ENCODE data around the gene IGFLR1. TPM values are rescaled to one million over a fixed set of nuclear protein-coding genes. Genes with fewer than 3 reads are reported as not detected.

IGFLR1 gene
- total RNA-seq, 1 experiment from 2014 or later: 9.9 TPM

DNA sequence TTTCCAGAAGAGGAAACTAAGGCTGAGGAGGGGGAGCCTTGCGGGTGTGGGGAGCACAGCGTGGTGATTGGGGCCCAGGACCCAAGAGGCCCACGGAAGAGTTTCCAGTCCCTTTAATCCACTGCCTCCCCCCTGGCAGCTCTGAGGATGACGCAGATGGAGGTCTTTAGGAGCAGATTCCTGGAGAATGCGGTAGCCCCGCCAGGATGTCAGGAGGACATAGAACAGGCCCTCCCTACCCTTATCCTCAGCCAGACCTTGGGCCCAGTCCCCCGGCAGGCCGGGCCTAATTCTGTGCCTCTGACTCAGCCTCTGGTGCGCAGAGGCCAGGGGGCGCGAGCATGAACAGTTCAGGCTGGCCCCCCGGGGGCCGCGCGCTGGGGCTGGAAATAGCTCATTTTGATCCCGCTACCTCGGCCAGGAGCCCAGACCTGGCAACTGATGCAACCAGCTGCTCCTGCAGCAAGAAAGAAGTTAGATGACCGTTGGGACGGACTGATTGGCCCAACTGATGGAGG, 15.0 kb upstream of the IGFLR1 start:
- no peaks in the 10 kb centered on the region for H3K9me3 Mint-ChIP-seq
- H3K27ac Mint-ChIP-seq: peak overlapping the region; percentile 82
- peak; percentile 6 for ATAC-seq
- no peak for DNase-seq (ENCODE audit: low spot score)
- H3K36me3 Mint-ChIP-seq: peaks cover 10% of the 10 kb centered on the region
- peak overlapping the region; percentile 94 for H3K4me3 Mint-ChIP-seq
- POLR2A ChIA-PET: interaction anchor here (1.0 to 2.5 kb wide), 4 partner anchors 9 to 27 kb away, joined by 4 to 13 read pairs (median 8); partner anchors contain the start of genes LIN37, PSENEN and U2AF1L4
- H3K4me1 Mint-ChIP-seq: peaks cover 16% of the 10 kb centered on the region
- H3K27me3 Mint-ChIP-seq (ENCODE audit: low read depth): peaks cover 23% of the 10 kb centered on the region
- CTCF ChIA-PET: interaction anchor here (0.6 to 2.9 kb wide), 6 partner anchors 9 to 29 kb away, joined by 3 to 13 read pairs (median 4); partner anchors contain the start of genes LIN37, PSENEN and U2AF1L4
- TF ChIP-seq ZNF416 (CRISPR knock-in tag; IDR thresholded peaks at IDR 0.05): no peak

DNA sequence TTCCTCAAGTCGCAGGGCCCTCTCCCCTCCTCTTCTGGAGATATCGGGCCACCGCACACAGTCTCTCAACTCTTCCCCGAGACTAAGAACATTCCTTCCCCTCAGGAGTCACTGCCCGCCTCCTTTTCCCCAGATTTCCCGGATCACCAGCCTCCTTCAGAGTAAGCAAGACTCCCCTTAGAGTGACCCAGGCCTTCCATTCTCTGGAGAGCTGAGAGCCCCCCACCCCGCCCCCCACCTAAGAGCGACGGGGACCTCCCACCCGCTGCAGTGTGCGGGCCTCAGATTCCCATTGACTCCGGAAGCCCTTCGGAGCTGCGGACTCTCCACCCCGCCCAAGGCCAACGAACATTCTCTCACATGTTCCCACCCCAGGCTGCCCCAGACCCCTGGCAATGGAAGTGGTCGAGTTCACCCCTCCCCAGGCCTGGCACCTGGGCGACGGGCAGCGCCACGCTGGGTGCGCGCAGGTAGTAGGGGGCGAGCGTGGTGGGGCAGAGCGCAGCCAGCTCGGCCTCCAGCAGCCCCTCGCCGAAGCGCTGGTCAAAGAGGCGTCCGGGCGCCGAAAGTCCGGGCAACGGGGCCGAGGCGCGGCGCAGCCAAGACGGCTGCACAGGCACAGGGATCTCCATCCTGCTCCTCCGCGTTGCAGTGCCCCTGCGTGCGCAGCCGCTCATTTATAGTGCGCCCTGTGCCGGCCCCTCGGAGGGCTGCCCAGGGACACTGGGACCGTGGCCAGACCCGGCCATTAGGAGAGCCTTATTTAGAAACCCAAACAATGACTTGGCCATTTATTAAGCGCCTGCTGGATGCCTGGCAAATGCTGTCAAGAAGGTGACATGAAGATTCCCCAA, 14.4 kb upstream of the IGFLR1 start, which contains the start of gene HSPB6:
TSS of gene HSPB6 (minus strand) at position 653 of the 854 bp plus-strand sequence. CDS start at position 632, 21 bp downstream.
- Mint-ChIP-seq H3K4me1 (peaks cover 16% of the 10 kb centered on the region), H3K27me3 (ENCODE audit: low read depth) (peaks cover 23% of the 10 kb centered on the region), H3K27ac (peak within 1 kb of the TSS; percentile 82), H3K4me3 (peak within 1 kb of the TSS; percentile 94), H3K36me3 (peaks cover 5% of the 10 kb centered on the region; the same call in 1 of the 2 replicates), H3K9me3 (no peaks in the 10 kb centered on the region)
- ChIA-PET CTCF (interaction anchor here (0.6 to 2.9 kb wide), 11 partner anchors 8 to 298 kb away, joined by 3 to 13 read pairs (median 3); partner anchors contain the start of genes LIN37, PSENEN, U2AF1L4 and WDR62), POLR2A (interaction anchor here (1.0 to 2.5 kb wide), 4 partner anchors 8 to 28 kb away, joined by 4 to 13 read pairs (median 8); partner anchors contain the start of genes LIN37, PSENEN and U2AF1L4)
- ATAC-seq (peak; percentile 2; the same call in 1 of the 2 replicates), DNase-seq (ENCODE audit: low spot score) (peak; percentile 57)
- TF ChIP-seq FOXP1 (CRISPR knock-in tag; IDR thresholded peaks at IDR 0.05; ENCODE audit: borderline replicate concordance) (0 out of 2 replicates have a peak, but pooled peaks have one; percentile 18), MYBL2 (CRISPR knock-in tag; IDR thresholded peaks at IDR 0.05) (no peak)

- Mint-ChIP-seq H3K36me3 (peaks cover 1% of the 10 kb centered on the region; the same call in 1 of the 2 replicates), H3K4me1 (peaks cover 16% of the 10 kb centered on the region), H3K27me3 (ENCODE audit: low read depth) (peaks cover 23% of the 10 kb centered on the region), H3K9me3 (no peaks in the 10 kb centered on the region), H3K4me3 (peak overlapping the region; percentile 94), H3K27ac (no peak overlapping the region)
- peak; percentile 67; the same call in 1 of the 2 replicates for TF ChIP-seq ZNF138 (CRISPR knock-in tag; conservative IDR thresholded peaks at IDR 0.05)
- peak; percentile 66; the same call in 1 of the 2 replicates for TF ChIP-seq FOXP1 (CRISPR knock-in tag; IDR thresholded peaks at IDR 0.05; ENCODE audit: borderline replicate concordance)
- TF ChIP-seq TEAD4 (CRISPR knock-in tag; IDR thresholded peaks at IDR 0.05): no peak
- TF ChIP-seq, protein P1, sequence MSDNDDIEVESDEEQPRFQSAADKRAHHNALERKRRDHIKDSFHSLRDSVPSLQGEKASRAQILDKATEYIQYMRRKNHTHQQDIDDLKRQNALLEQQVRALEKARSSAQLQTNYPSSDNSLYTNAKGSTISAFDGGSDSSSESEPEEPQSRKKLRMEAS (CRISPR knock-in tag; IDR thresholded peaks at IDR 0.05): peak; percentile 77; the same call in 1 of the 2 replicates
- TF ChIP-seq NR2C2 (CRISPR knock-in tag; IDR thresholded peaks at IDR 0.05): no peak
- ATAC-seq (no peak), DNase-seq (ENCODE audit: low spot score) (peak; percentile 15)
- CTCF ChIA-PET: interaction anchor here (0.8 to 2.9 kb wide), 5 partner anchors 8 to 175 kb away, joined by 3 to 13 read pairs (median 3); partner anchors contain the start of genes LIN37, PSENEN and U2AF1L4
- POLR2A ChIA-PET: interaction anchor here (2.0 to 2.5 kb wide), 2 partner anchors 7 to 15 kb away, joined by 11 to 13 read pairs; partner anchors contain the start of gene LIN37
Measured at GRCh38 chr19:35755550-35756376, 13.5 kb upstream of the IGFLR1 start.

- peaks cover 23% of the 10 kb centered on the region for H3K27me3 Mint-ChIP-seq (ENCODE audit: low read depth)
- H3K4me1 Mint-ChIP-seq: peaks cover 16% of the 10 kb centered on the region
- no peak overlapping the region for H3K27ac Mint-ChIP-seq
- H3K36me3 Mint-ChIP-seq: no peaks in the 10 kb centered on the region
- peak overlapping the region; percentile 68 for H3K4me3 Mint-ChIP-seq
- H3K9me3 Mint-ChIP-seq: no peaks in the 10 kb centered on the region
- POLR2A ChIA-PET: no interaction called here
- no peak for ATAC-seq
- CTCF ChIA-PET: interaction anchor here (0.8 to 2.9 kb wide), 3 partner anchors 10 to 29 kb away, joined by 3 to 13 read pairs (median 3); partner anchors contain the start of genes PSENEN and U2AF1L4
- DNase-seq (ENCODE audit: low spot score): no peak
- TF ChIP-seq MYBL2 (CRISPR knock-in tag; IDR thresholded peaks at IDR 0.05) (no peak), EMX1 (CRISPR knock-in tag; IDR thresholded peaks at IDR 0.05) (no peak), ZNF423 (CRISPR knock-in tag; IDR thresholded peaks at IDR 0.05) (no peak), ZSCAN18 (CRISPR knock-in tag; IDR thresholded peaks at IDR 0.05) (no peak), JAZF1 (CRISPR knock-in tag; IDR thresholded peaks at IDR 0.05) (no peak), TCF7 (CRISPR knock-in tag; IDR thresholded peaks at IDR 0.05; ENCODE audit: low read depth) (no peak), GTF2I (CRISPR knock-in tag; conservative IDR thresholded peaks at IDR 0.05) (no peak), FOXJ3 (CRISPR knock-in tag; IDR thresholded peaks at IDR 0.05; ENCODE audit: borderline replicate concordance) (no peak)
- TF ChIP-seq, protein P2, sequence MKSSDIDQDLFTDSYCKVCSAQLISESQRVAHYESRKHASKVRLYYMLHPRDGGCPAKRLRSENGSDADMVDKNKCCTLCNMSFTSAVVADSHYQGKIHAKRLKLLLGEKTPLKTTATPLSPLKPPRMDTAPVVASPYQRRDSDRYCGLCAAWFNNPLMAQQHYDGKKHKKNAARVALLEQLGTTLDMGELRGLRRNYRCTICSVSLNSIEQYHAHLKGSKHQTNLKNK (CRISPR knock-in tag; IDR thresholded peaks at IDR 0.05): no peak
- TF ChIP-seq, protein P3, sequence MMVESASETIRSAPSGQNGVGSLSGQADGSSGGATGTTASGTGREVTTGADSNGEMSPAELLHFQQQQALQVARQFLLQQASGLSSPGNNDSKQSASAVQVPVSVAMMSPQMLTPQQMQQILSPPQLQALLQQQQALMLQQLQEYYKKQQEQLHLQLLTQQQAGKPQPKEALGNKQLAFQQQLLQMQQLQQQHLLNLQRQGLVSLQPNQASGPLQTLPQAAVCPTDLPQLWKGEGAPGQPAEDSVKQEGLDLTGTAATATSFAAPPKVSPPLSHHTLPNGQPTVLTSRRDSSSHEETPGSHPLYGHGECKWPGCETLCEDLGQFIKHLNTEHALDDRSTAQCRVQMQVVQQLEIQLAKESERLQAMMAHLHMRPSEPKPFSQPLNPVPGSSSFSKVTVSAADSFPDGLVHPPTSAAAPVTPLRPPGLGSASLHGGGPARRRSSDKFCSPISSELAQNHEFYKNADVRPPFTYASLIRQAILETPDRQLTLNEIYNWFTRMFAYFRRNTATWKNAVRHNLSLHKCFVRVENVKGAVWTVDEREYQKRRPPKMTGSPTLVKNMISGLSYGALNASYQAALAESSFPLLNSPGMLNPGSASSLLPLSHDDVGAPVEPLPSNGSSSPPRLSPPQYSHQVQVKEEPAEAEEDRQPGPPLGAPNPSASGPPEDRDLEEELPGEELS (CRISPR knock-in tag; IDR thresholded peaks at IDR 0.05): no peak
- TF ChIP-seq, protein P4, sequence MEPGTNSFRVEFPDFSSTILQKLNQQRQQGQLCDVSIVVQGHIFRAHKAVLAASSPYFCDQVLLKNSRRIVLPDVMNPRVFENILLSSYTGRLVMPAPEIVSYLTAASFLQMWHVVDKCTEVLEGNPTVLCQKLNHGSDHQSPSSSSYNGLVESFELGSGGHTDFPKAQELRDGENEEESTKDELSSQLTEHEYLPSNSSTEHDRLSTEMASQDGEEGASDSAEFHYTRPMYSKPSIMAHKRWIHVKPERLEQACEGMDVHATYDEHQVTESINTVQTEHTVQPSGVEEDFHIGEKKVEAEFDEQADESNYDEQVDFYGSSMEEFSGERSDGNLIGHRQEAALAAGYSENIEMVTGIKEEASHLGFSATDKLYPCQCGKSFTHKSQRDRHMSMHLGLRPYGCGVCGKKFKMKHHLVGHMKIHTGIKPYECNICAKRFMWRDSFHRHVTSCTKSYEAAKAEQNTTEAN (CRISPR knock-in tag; IDR thresholded peaks at IDR 0.05): no peak
Measured at GRCh38 chr19:35755131-35755549, 12.9 kb upstream of the IGFLR1 start.
